ENCODE measurements around the gene TRIM63.

TRIM63 gene

GRCh38 chr1:26032656-26033357, 34.6 kb downstream of the TRIM63 start:
- no peak for DNase-seq (ENCODE audit: low spot score)

GRCh38 chr1:26031611-26032220, 35.7 kb downstream of the TRIM63 start:
- DNase-seq (ENCODE audit: low spot score): no peak

- DNase-seq (ENCODE audit: low spot score): no peak
Observed at GRCh38 chr1:26031196-26031595, 36.2 kb downstream of the TRIM63 start.

- no peak for DNase-seq (ENCODE audit: low spot score)
Observed at GRCh38 chr1:26029864-26030481, 37.5 kb downstream of the TRIM63 start.

GRCh38 chr1:26029054-26029863, 38.2 kb downstream of the TRIM63 start:
- no peak for DNase-seq (ENCODE audit: low spot score)

- peak; percentile 95 for DNase-seq (ENCODE audit: low spot score)
Observed at GRCh38 chr1:26028490-26028980, 38.9 kb downstream of the TRIM63 start.

GRCh38 chr1:26027716-26028489, 39.5 kb downstream of the TRIM63 start:
- DNase-seq (ENCODE audit: low spot score): peak; percentile 53

- DNase-seq (ENCODE audit: low spot score): peak; percentile 57
Observed at GRCh38 chr1:26025517-26025916, 41.9 kb downstream of the TRIM63 start.

- no peak for DNase-seq (ENCODE audit: low spot score)
Observed at GRCh38 chr1:26025060-26025459, 42.4 kb downstream of the TRIM63 start.

GRCh38 chr1:26023826-26024225, 43.6 kb downstream of the TRIM63 start:
- no peak for DNase-seq (ENCODE audit: low spot score)

- no peak for DNase-seq (ENCODE audit: low spot score)
Observed at GRCh38 chr1:26023009-26023408, 44.4 kb downstream of the TRIM63 start.

GRCh38 chr1:26022404-26022779, 45.0 kb downstream of the TRIM63 start:
- no peak for DNase-seq (ENCODE audit: low spot score)

- DNase-seq (ENCODE audit: low spot score): peak; percentile 62
Observed at GRCh38 chr1:26021647-26022403, 45.6 kb downstream of the TRIM63 start, which contains the start of gene EXTL1. Gene EXTL1, plus strand, starts transcription at chr1:26021775. Its CDS starts 872 bp downstream, at chr1:26022647.

GRCh38 chr1:26020941-26021646, 46.3 kb downstream of the TRIM63 start:
- no peak for DNase-seq (ENCODE audit: low spot score)

GRCh38 chr1:26020330-26020768, 47.1 kb downstream of the TRIM63 start:
- DNase-seq (ENCODE audit: low spot score): no peak

- no peak for DNase-seq (ENCODE audit: low spot score)
Observed at GRCh38 chr1:26019641-26020315, 47.7 kb downstream of the TRIM63 start.

- no peak for DNase-seq (ENCODE audit: low spot score)
Observed at GRCh38 chr1:26017606-26018005, 49.8 kb downstream of the TRIM63 start.

- DNase-seq (ENCODE audit: low spot score): no peak
Observed at GRCh38 chr1:26016953-26017545, 50.4 kb downstream of the TRIM63 start.

Data from COLO829 (cell line).